H1 (cell line): ENCODE results near the gene TMC4. TPM values are rescaled to one million over a fixed set of nuclear protein-coding genes. Genes with fewer than 3 reads are reported as not detected.

Experiments used
- CTCF ChIA-PET: fragments of 300-600 bp; sonication (Branson Sonifier 250); formaldehyde crosslinking; loops from one replicate; lab custom pipeline; 2021; ENCODE audit not compliant: partially characterized antibody; lab: Charles Lee
- POLR2A ChIA-PET: fragments of 300-600 bp; sonication (Branson Sonifier 250); formaldehyde crosslinking; loops from one replicate; lab custom pipeline; 2021; ENCODE audit warnings: inconsistent platforms; ENCODE audit not compliant: partially characterized antibody; lab: Charles Lee
- DNase-seq, 2 experiments: peaks; one replicate each; pipeline versions ENCODE4 v3.0.0 to v3.0.0-alpha.2; 2010 to 2022; ENCODE audit warnings: low spot score in 2 of 2, low read depth in 1 of 2, mixed read lengths in 1 of 2
- FAIRE-seq: peaks from 2 replicates; lab custom pipeline; 2011; peaks lifted over from hg19 to GRCh38; lab: Jason Lieb, UNC
- H2AFZ ChIP-seq: 2 replicates; pipeline ENCODE4 v1.8.1; 2012; ENCODE audit warnings: low read length, inconsistent platforms
- H2AK5ac ChIP-seq: 2 replicates; pipeline ENCODE4 v1.6.1; 2013; ENCODE audit warnings: low read depth, low read length
- H2BK120ac ChIP-seq: replicated peaks from 2 replicates; pipeline ENCODE3; 2013; ENCODE audit warnings: low read depth, low read length, inconsistent platforms
- H2BK12ac ChIP-seq: 2 replicates; pipeline ENCODE4 v1.6.1; 2013; ENCODE audit warnings: low read depth, low read length
- H2BK15ac ChIP-seq: 2 replicates; pipeline ENCODE4 v1.6.1; 2013; ENCODE audit warnings: low read length
- H2BK20ac ChIP-seq: 2 replicates; pipeline ENCODE4 v1.6.1; 2013; ENCODE audit warnings: low read length
- H2BK5ac ChIP-seq: 2 replicates; pipeline ENCODE4 v1.6.1; 2013; ENCODE audit warnings: low read depth, low read length
- H3K14ac ChIP-seq: 2 replicates; pipeline ENCODE4 v1.6.1; 2013; ENCODE audit warnings: inconsistent platforms; ENCODE audit not compliant: insufficient read length
- H3K18ac ChIP-seq: 2 replicates; pipeline ENCODE4 v1.6.1; 2013; ENCODE audit warnings: low read length; ENCODE audit errors: extremely low read depth
- H3K23ac ChIP-seq: 2 replicates; pipeline ENCODE4 v1.6.1; 2013; ENCODE audit warnings: inconsistent platforms; ENCODE audit not compliant: insufficient read length
- H3K23me2 ChIP-seq: 2 replicates; pipeline ENCODE4 v1.6.1; 2013; ENCODE audit warnings: low read depth, low read length
- H3K27ac ChIP-seq: 2 replicates; pipeline ENCODE4 v1.6.1; 2011; ENCODE audit warnings: low read depth, low read length, inconsistent platforms
- H3K27me3 ChIP-seq, 4 experiments: replicated peaks in 1 of 4; 1 replicate in 1 of 4; 2 replicates in 3 of 4; pipeline versions ENCODE4 v1.6.1 to v1.8.1; 2011 to 2013; ENCODE audit warnings: low read length in 3 of 4, mild to moderate bottlenecking in 3 of 4, inconsistent platforms in 2 of 4, mixed read lengths in 2 of 4, moderate library complexity in 1 of 4; ENCODE audit not compliant: control insufficient read depth in 3 of 4, insufficient read depth in 3 of 4; ENCODE audit errors: extremely low read depth in 1 of 4
- H3K36me3 ChIP-seq, 4 experiments: 2 replicates each; pipeline versions ENCODE4 v1.6.1 to v1.8.1; 2011 to 2013; ENCODE audit warnings: mild to moderate bottlenecking in 4 of 4, low read length in 3 of 4, moderate library complexity in 2 of 4, control low read depth in 1 of 4, inconsistent platforms in 1 of 4; ENCODE audit not compliant: insufficient read depth in 4 of 4, control insufficient read depth in 2 of 4
- H3K4ac ChIP-seq: replicated peaks from 2 replicates; pipeline ENCODE3; 2013; ENCODE audit warnings: low read length, low read depth, mixed read lengths, inconsistent platforms; ENCODE audit not compliant: insufficient read length
- H3K4me1 ChIP-seq, 4 experiments: replicated peaks in 1 of 4; 1 replicate in 1 of 4; 2 replicates in 3 of 4; pipeline versions ENCODE4 v1.6.1 to v1.8.1; 2011 to 2013; ENCODE audit warnings: low read length in 3 of 4, inconsistent platforms in 2 of 4, mixed read lengths in 1 of 4; ENCODE audit not compliant: insufficient read depth in 4 of 4, control insufficient read depth in 3 of 4
- H3K4me2 ChIP-seq, 2 experiments: 2 replicates each; pipeline versions ENCODE4 v1.6.1 to v1.8.1; 2011 to 2013; ENCODE audit warnings: low read depth in 2 of 2, low read length in 2 of 2, control low read depth in 1 of 2, inconsistent platforms in 1 of 2, mild to moderate bottlenecking in 1 of 2; ENCODE audit not compliant: insufficient read depth in 1 of 2
- H3K4me3 ChIP-seq, 4 experiments: fragments of 200-600, 300-600 bp in 1 of 4; sonication (generic), shearing (Covaris generic), sonication (Bioruptor Twin) in 1 of 4; 2 replicates each; pipeline versions ENCODE4 v1.5.1 to v1.8.1; 2011 to 2016; ENCODE audit warnings: low read length in 4 of 4, low read depth in 3 of 4, control low read depth in 2 of 4, inconsistent platforms in 2 of 4, mild to moderate bottlenecking in 2 of 4, mixed read lengths in 1 of 4, moderate library complexity in 1 of 4; ENCODE audit not compliant: insufficient read depth in 2 of 4; ENCODE audit errors: extremely low read depth in 1 of 4
- H3K56ac ChIP-seq: replicated peaks from 2 replicates; pipeline ENCODE3; 2013; ENCODE audit warnings: low read depth, mild to moderate bottlenecking, mixed read lengths, low read length, inconsistent platforms; ENCODE audit not compliant: insufficient read length
- H3K79me1 ChIP-seq: 2 replicates; pipeline ENCODE4 v1.6.1; 2013; ENCODE audit warnings: low read depth, low read length, control low read depth
- H3K79me2 ChIP-seq, 2 experiments: 2 replicates each; pipeline versions ENCODE4 v1.6.1 to v1.8.1; 2012 to 2013; ENCODE audit warnings: low read length in 2 of 2, mild to moderate bottlenecking in 2 of 2, inconsistent platforms in 1 of 2; ENCODE audit not compliant: insufficient read depth in 2 of 2, control insufficient read depth in 1 of 2
- H3K9ac ChIP-seq, 4 experiments: replicated peaks in 1 of 4; 1 replicate in 1 of 4; 2 replicates in 3 of 4; pipeline versions ENCODE4 v1.6.1 to v1.8.1; 2011 to 2013; ENCODE audit warnings: low read depth in 3 of 4, low read length in 3 of 4, control low read depth in 2 of 4, mild to moderate bottlenecking in 2 of 4, moderate library complexity in 2 of 4, inconsistent platforms in 1 of 4; ENCODE audit errors: extremely low read depth in 1 of 4
- H3K9me3 ChIP-seq, 2 experiments: 2 replicates each; pipeline versions ENCODE4 v1.6.1 to v1.8.1; 2012 to 2013; ENCODE audit warnings: mild to moderate bottlenecking in 2 of 2, moderate library complexity in 2 of 2, control low read depth in 1 of 2, inconsistent platforms in 1 of 2, low read depth in 1 of 2, low read length in 1 of 2, mixed read lengths in 1 of 2; ENCODE audit not compliant: insufficient read depth in 2 of 2
- H4K20me1 ChIP-seq, 2 experiments: replicated peaks in 1 of 2; 2 replicates each; pipeline versions ENCODE3 to v1.8.1; 2011 to 2013; ENCODE audit warnings: inconsistent platforms in 2 of 2, low read length in 2 of 2, mild to moderate bottlenecking in 1 of 2; ENCODE audit not compliant: insufficient read depth in 2 of 2, control insufficient read depth in 1 of 2
- H4K5ac ChIP-seq: 2 replicates; pipeline ENCODE4 v1.6.1; 2013; ENCODE audit warnings: low read length, low read depth, mixed read lengths, inconsistent platforms; ENCODE audit not compliant: insufficient read length
- H4K8ac ChIP-seq: 2 replicates; pipeline ENCODE4 v1.8.0; 2013; ENCODE audit warnings: mild to moderate bottlenecking, moderate library complexity, low read length, inconsistent platforms; ENCODE audit not compliant: insufficient read depth; ENCODE audit errors: extremely low read depth
- H4K91ac ChIP-seq: replicated peaks from 2 replicates; pipeline ENCODE3; 2013; ENCODE audit warnings: low read length, mixed read lengths, inconsistent platforms; ENCODE audit not compliant: insufficient read length
- EP300 ChIP-seq, 2 experiments: IDR thresholded peaks; 1 replicate in 1 of 2; 2 replicates in 1 of 2; pipeline ENCODE4 v1.6.1; 2011 to 2012; ENCODE audit warnings: low read depth in 2 of 2, low read length in 2 of 2, mild to moderate bottlenecking in 2 of 2, borderline replicate concordance in 1 of 2, inconsistent platforms in 1 of 2, moderate library complexity in 1 of 2
- GABPA ChIP-seq: IDR thresholded peaks from 2 replicates; pipeline ENCODE4 v1.6.1; 2011; ENCODE audit warnings: mild to moderate bottlenecking, low read length, moderate library complexity, borderline replicate concordance; ENCODE audit not compliant: insufficient read depth
- KDM1A ChIP-seq: fragments of 200-600, 300-600 bp; sonication (generic); IDR thresholded peaks from 2 replicates; pipeline ENCODE4 v1.7.1; 2016; ENCODE audit warnings: mild to moderate bottlenecking, low read length, borderline replicate concordance
- POU5F1 ChIP-seq: IDR thresholded peaks from 2 replicates; pipeline ENCODE4 v1.6.1; 2011; ENCODE audit warnings: low read depth, mild to moderate bottlenecking, low read length, moderate library complexity
- WGBS, 2 experiments: shearing (Covaris generic) in 1 of 2; methylation state at CpG; one replicate each; pipeline versions ENCODE4 v1.1.6 to v1.1.7; 2013 to 2015; ENCODE audit warnings: low lambda C conversion rate in 2 of 2, mixed read lengths in 2 of 2, inconsistent platforms in 1 of 2, low coverage in 1 of 2, missing lambda C conversion rate in 1 of 2; ENCODE audit not compliant: insufficient replicate concordance in 2 of 2, insufficient coverage in 1 of 2, insufficient read length in 1 of 2; ENCODE audit errors: extremely low coverage in 1 of 2, missing lambda C conversion rate in 1 of 2; 5-methylcytosine and 5-hydroxymethylcytosine counted together
- polyA plus RNA-seq, 7 experiments: library from polyadenylated mRNA; depleted of rRNA in 3 of 7; stranded (reverse) in 5 of 7; unstranded in 2 of 7; fragments of >200 nt in 5 of 7; fragments of 200-250 nt in 2 of 7; gene quantifications; 1 replicate in 5 of 7; 2 replicates in 1 of 7; 4 replicates in 1 of 7; pipeline versions ENCODE4 v1.2.1 to v1.2.3, GENCODE V29; 2011 to 2013; ENCODE audit warnings: missing spikeins in 2 of 7, mixed read lengths in 2 of 7
- total RNA-seq: library from RNA; stranded (reverse); fragmentation: NEBNext Ultra II Directional; extraction: Animal tissue kit (Norgen Biotek cat#: 25700); gene quantifications from 2 replicates; pipeline ENCODE4 v1.2.1, GENCODE V29; 2021

Gene TMC4
- total and polyA plus RNA-seq, 2 of the 8 experiments (the other 6 are each of a cell fraction or from before 2014, with no cell fraction given) = 5.5 to 6.3 TPM

DNA sequence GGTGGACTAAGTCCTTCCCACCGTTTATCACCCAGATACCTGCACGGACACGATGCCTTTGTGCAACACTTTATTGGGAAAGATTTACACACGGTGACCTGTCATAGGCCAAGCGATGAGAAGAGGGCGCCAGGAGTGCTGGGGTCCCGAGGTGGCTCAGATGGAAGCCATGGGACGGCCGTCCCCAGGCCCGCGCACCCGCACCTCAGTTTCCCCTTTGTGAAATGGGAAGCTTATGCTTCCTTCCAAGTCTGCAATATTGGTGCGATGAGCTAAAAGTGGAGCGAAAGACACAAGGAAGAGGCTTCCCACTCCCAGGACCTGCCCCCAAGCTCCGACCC, 369 bp upstream of the TMC4 start:
- H3K27ac ChIP-seq = no peak overlapping the region
- H3K4me3 ChIP-seq = peak overlapping the region in 1 of 4 experiments; percentile 36; a peak in 1 of 8 replicates

More for the DNA sequence above, 369 bp upstream of the TMC4 start:
- Histone ChIP-seq H3K9ac (no peak overlapping the region), H3K4ac (no peak overlapping the region), H3K9me3 (no peaks in the 10 kb centered on the region), H2AFZ (no peak overlapping the region), H3K18ac (no peak overlapping the region), H3K79me1 (no peaks in the 10 kb centered on the region), H3K23me2 (no peaks in the 10 kb centered on the region; the same call in 1 of the 2 replicates), H2BK5ac (0 out of 2 replicates have a peak overlapping the region, but pooled peaks have one; percentile 3), H3K14ac (no peak overlapping the region), H3K36me3 (peaks cover 0 to 3% (median 0%) of the 10 kb centered on the region in 4 experiments; a peak in 2 of 8 replicates), H4K5ac (no peak overlapping the region), H3K23ac (no peak overlapping the region), H2AK5ac (no peak overlapping the region), H2BK12ac (no peak overlapping the region), H2BK120ac (no peak overlapping the region), H4K91ac (peak overlapping the region; percentile 17), H3K27me3 (no peaks in the 10 kb centered on the region), H3K4me2 (peak overlapping the region; percentile 45 to 72), H4K20me1 (peaks cover 2 to 6% of the 10 kb centered on the region in 2 experiments), H2BK20ac (no peak overlapping the region), H3K56ac (no peak overlapping the region), H4K8ac (no peak overlapping the region; the same call in 1 of the 2 replicates), H2BK15ac (no peak overlapping the region), H3K79me2 (no peaks in the 10 kb centered on the region), H3K4me1 (peaks cover 0 to 7% (median 3%) of the 10 kb centered on the region in 4 experiments; a peak in 6 of 7 replicates)
- no peak for DNase-seq
- TF ChIP-seq EP300 (IDR thresholded peaks at IDR 0.05; ENCODE audit: borderline replicate concordance in 1 of 2, low read depth in 2 of 2, low read length in 2 of 2) (no peak), KDM1A (no peak), POU5F1 (no peak), GABPA (0 out of 2 replicates have a peak, but pooled peaks have one; percentile 3)
- CTCF ChIA-PET = interaction anchor here (0.6 to 2.6 kb wide), 9 partner anchors 9 to 1287 kb away, joined by 3 to 8 read pairs (median 5); partner anchors contain the start of genes LENG1 and RPS9
- POLR2A ChIA-PET = interaction anchor here (0.7 to 6.7 kb wide), 16 partner anchors 9 to 243 kb away, joined by 3 to 55 read pairs (median 7); partner anchors contain the start of genes CNOT3, LENG1, MBOAT7 and PRPF31
- no peak for FAIRE-seq
- 53% methylated on average over 15 of the region's 15 CpGs; no CpG with 5 or more reads in 1 of the 2 experiments for WGBS, 2 experiments
